H1 (cell line): Measurements from ENCODE around the gene UNC5B. TPM values are rescaled to one million over a fixed set of nuclear protein-coding genes. Genes with fewer than 3 reads are reported as not detected.

ENCODE experiments used
- ASH2L ChIP-seq: fragments of 200-600, 300-600 bp; sonication (generic); IDR thresholded peaks from one replicate; pipeline ENCODE4 v1.7.1; 2017; ENCODE audit warnings: low read length
- BRCA1 ChIP-seq: IDR thresholded peaks from 2 replicates; pipeline ENCODE4 v1.6.1; 2012; ENCODE audit warnings: low read depth, low read length, improper control_type of control experiment
- KDM1A ChIP-seq: fragments of 200-600, 300-600 bp; sonication (generic); IDR thresholded peaks from 2 replicates; pipeline ENCODE4 v1.7.1; 2016; ENCODE audit warnings: mild to moderate bottlenecking, low read length, borderline replicate concordance
- TAF1 ChIP-seq: IDR thresholded peaks from 2 replicates; pipeline ENCODE4 v1.6.1; 2011; ENCODE audit warnings: mild to moderate bottlenecking, low read depth, low read length
- TAF7 ChIP-seq: optimal IDR thresholded peaks from 2 replicates; pipeline ENCODE3; 2011; ENCODE audit warnings: low read depth, mild to moderate bottlenecking, inconsistent platforms, low read length, moderate library complexity, borderline replicate concordance
- YY1 ChIP-seq: IDR thresholded peaks from 2 replicates; pipeline ENCODE4 v1.6.1; 2011; ENCODE audit warnings: low read depth, mild to moderate bottlenecking, low read length
- ZNF274 ChIP-seq: IDR thresholded peaks from 2 replicates; pipeline ENCODE4 v1.7.0; 2012; ENCODE audit warnings: low read length, borderline replicate concordance; ENCODE audit errors: extremely low read depth
- polyA plus RNA-seq, 7 experiments: library from polyadenylated mRNA; depleted of rRNA in 3 of 7; stranded (reverse) in 5 of 7; unstranded in 2 of 7; fragments of >200 nt in 5 of 7; fragments of 200-250 nt in 2 of 7; gene quantifications; 1 replicate in 5 of 7; 2 replicates in 1 of 7; 4 replicates in 1 of 7; pipeline versions ENCODE4 v1.2.1 to v1.2.3, GENCODE V29; 2011 to 2013; ENCODE audit warnings: missing spikeins in 2 of 7, mixed read lengths in 2 of 7
- total RNA-seq: library from RNA; stranded (reverse); fragmentation: NEBNext Ultra II Directional; extraction: Animal tissue kit (Norgen Biotek cat#: 25700); gene quantifications from 2 replicates; pipeline ENCODE4 v1.2.1, GENCODE V29; 2021
- TF ChIP-seq, protein P1 (sequence below): IDR thresholded peaks from 2 replicates; pipeline ENCODE4 v1.6.1; 2012; ENCODE audit warnings: low read length, inconsistent platforms

Gene UNC5B
- total and polyA plus RNA-seq, 2 of the 8 experiments (the other 6 are each of a cell fraction or from before 2014, with no cell fraction given) = 27.9 to 31.8 TPM

DNA sequence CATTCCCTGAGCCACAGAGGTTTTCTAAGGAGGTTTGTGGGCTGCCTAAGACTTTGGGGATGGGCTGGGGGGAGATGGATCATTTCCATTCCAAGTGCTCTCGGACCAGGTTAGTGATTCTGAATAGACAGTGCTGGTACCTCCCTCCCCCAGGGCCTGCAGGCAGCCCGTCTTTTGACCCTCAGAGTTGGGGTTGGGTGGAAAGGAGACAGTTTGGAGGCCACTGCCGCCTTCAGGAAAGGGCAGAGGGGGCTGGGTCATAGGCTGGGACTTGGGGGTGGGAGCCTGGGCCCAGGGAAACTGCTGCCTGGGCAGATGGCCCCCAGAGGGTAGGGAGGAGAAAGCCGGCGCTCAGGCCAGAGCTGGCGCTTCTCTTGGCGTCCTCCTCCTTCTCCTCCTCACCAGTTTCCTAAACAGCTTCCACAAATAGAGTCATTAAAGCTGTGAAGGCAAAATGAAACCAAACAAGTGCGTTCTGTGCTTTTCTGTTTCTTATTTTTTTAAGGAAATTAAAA lies 4.4 kb downstream of the UNC5B start (continued):
- TF ChIP-seq ASH2L (no peak), TAF7 (no peak), YY1 (no peak), KDM1A (no peak), ZNF274 (no peak), BRCA1 (no peak), TAF1 (no peak)
- TF ChIP-seq, protein P1, sequence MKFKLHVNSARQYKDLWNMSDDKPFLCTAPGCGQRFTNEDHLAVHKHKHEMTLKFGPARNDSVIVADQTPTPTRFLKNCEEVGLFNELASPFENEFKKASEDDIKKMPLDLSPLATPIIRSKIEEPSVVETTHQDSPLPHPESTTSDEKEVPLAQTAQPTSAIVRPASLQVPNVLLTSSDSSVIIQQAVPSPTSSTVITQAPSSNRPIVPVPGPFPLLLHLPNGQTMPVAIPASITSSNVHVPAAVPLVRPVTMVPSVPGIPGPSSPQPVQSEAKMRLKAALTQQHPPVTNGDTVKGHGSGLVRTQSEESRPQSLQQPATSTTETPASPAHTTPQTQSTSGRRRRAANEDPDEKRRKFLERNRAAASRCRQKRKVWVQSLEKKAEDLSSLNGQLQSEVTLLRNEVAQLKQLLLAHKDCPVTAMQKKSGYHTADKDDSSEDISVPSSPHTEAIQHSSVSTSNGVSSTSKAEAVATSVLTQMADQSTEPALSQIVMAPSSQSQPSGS = no peak
